T47D (cell line): ENCODE results near the gene CTNNBIP1.
"Not testable (repeated sequence)": the region's sequence is repeated elsewhere in the genome, so short reads cannot be mapped to it uniquely, and the experiment has no call there.

Experiments used
- DNase-seq, 2 experiments: peaks; one replicate each; pipeline versions ENCODE4 v3.0.0 to v3.0.0-alpha.2; 2011 to 2012; ENCODE audit warnings: low read depth in 1 of 2, low spot score in 1 of 2
- JUND ChIP-seq: IDR thresholded peaks from 2 replicates; pipeline ENCODE4 v1.6.1; 2012; ENCODE audit warnings: low read depth
- in situ Hi-C: cut with HindIII; loops from 2 replicates; pipeline ENCODE4 v1.10.0; 2016; ENCODE audit warnings: low sequenced_read_pairs, low pct_unique_long_range_greater_than_20kb

The CTNNBIP1 gene

GRCh38 chr1:9807541-9807940 is 102.5 kb downstream of the CTNNBIP1 start:
- in situ Hi-C loops = no loop called here
- DNase-seq = no peak
- TF ChIP-seq JUND = no peak

- DNase-seq, in situ Hi-C loops: not testable (repeated sequence)
Observed at GRCh38 chr1:9805972-9806371, 104.1 kb downstream of the CTNNBIP1 start.

- in situ Hi-C loops = no loop called here
- DNase-seq = no peak
- no peak for TF ChIP-seq JUND
Observed at GRCh38 chr1:9805006-9805508, 105.0 kb downstream of the CTNNBIP1 start.

- DNase-seq, in situ Hi-C loops: not testable (repeated sequence)
Observed at GRCh38 chr1:9803003-9803918, 106.8 kb downstream of the CTNNBIP1 start.

GRCh38 chr1:9801909-9802308 is 108.2 kb downstream of the CTNNBIP1 start:
- no peak for DNase-seq
- no peak for TF ChIP-seq JUND
- in situ Hi-C loops = no loop called here
